BLaER1 (cell line): ENCODE results near the gene TCEANC2.
"Not testable (repeated sequence)": the region's sequence is repeated elsewhere in the genome, so short reads cannot be mapped to it uniquely, and the experiment has no call there.

Experiments
- H3K27ac ChIP-seq: shearing (Covaris generic); formaldehyde crosslinking; 2 replicates; pipeline ENCODE4 v1.8.1; 2022
- H3K27me3 ChIP-seq: shearing (Covaris generic); formaldehyde crosslinking; 2 replicates; pipeline ENCODE4 v1.8.1; 2022
- H3K36me3 ChIP-seq: shearing (Covaris generic); formaldehyde crosslinking; 2 replicates; pipeline ENCODE4 v1.8.1; 2022
- H3K4me1 ChIP-seq: shearing (Covaris generic); formaldehyde crosslinking; 2 replicates; pipeline ENCODE4 v1.8.1; 2022
- H3K4me2 ChIP-seq: shearing (Covaris generic); formaldehyde crosslinking; 2 replicates; pipeline ENCODE4 v1.8.1; 2022
- H3K4me3 ChIP-seq: shearing (Covaris generic); formaldehyde crosslinking; 2 replicates; pipeline ENCODE4 v1.8.1; 2022
- H3K9ac ChIP-seq: shearing (Covaris generic); formaldehyde crosslinking; 2 replicates; pipeline ENCODE4 v1.8.1; 2022
- H3K9me3 ChIP-seq: shearing (Covaris generic); formaldehyde crosslinking; 2 replicates; pipeline ENCODE4 v1.8.1; 2022
- H4K20me1 ChIP-seq: shearing (Covaris generic); formaldehyde crosslinking; 2 replicates; pipeline ENCODE4 v1.8.1; 2022
- Cebpa-rat ChIP-seq: shearing (Covaris generic); IDR thresholded peaks from 2 replicates; pipeline ENCODE4 v1.8.1; 2022

The TCEANC2 gene

DNA sequence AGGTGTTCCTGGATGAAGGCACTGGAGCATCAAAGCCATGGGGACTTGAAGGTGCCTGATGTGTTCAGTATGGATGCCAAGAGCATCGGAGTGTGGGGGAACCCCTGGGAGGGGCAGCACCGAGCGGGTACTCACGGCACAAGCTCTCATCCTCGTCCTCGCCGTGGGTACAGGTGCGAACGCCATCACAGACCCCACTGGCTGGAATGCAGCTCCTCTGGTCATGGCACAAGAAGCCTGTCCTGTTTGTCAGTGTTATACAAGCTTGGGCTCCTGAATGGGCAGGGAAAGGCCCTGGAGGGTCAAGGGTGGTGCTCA, 41.4 kb upstream of the TCEANC2 start:
- H3K4me2 ChIP-seq, result no peak overlapping the region
- H3K9me3 ChIP-seq, result no peaks in the 10 kb centered on the region
- H3K36me3 ChIP-seq, result no peaks in the 10 kb centered on the region
- no peaks in the 10 kb centered on the region for H4K20me1 ChIP-seq
- no peak for TF ChIP-seq Cebpa-rat
- no peak overlapping the region for H3K27ac ChIP-seq
- H3K4me3 ChIP-seq, result no peak overlapping the region
- H3K27me3 ChIP-seq, result no peaks in the 10 kb centered on the region
- H3K9ac ChIP-seq, result no peak overlapping the region
- no peaks in the 10 kb centered on the region for H3K4me1 ChIP-seq

DNA sequence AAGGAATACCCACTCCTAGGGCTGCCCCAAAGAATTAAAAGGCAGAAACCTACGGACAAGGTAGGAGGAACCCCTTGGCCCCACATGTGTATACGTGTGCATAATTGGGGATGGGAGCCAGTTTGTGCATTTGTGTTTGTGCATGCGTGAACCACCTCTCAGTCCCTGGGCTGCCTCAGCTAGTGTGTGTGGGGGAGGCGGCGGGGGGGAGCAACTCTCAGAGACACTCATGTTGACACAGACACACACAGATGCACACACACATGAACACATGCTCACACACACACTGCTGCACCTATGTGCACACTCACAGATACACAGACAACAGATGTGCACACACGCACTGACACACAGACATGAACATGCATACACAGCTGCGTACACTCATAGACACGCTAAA, 40.5 kb upstream of the TCEANC2 start:
- Histone ChIP-seq H4K20me1 (no peaks in the 10 kb centered on the region), H3K27ac (no peak overlapping the region), H3K36me3 (no peaks in the 10 kb centered on the region), H3K4me1 (no peaks in the 10 kb centered on the region), H3K9ac (no peak overlapping the region), H3K9me3 (no peaks in the 10 kb centered on the region), H3K27me3 (no peaks in the 10 kb centered on the region), H3K4me3 (no peak overlapping the region), H3K4me2 (no peak overlapping the region)
- no peak for TF ChIP-seq Cebpa-rat

DNA sequence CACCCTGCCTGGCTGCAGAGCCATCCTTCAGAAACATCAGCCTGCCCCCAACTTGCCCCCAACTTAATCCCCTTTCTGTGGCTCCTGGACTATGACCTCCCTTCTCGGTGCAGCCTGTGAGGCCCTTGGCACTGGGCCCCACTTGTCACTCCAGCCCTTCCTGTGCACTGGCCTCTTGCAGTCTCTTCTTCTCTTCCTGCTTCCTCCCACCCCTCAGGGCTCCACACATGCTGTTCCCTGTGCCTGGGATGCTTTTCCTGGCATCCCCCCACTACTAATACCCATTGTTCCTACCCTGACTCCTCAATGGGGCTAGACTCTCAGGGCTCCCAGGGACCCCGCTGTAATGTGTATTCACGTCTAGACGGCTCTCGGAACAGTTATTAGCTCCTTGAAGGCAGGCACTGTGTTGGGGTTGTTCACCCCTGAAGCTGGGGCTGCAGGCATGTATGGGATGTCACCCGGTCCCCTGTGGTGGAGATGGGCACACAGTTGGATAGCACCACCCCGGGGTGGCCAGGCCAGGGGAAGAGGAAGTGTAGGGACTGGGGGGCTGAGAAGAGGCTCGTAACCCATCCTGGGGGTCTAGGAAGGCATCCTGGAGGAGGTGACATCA, 39.9 kb upstream of the TCEANC2 start:
- H3K4me2 ChIP-seq, result no peak overlapping the region
- no peak overlapping the region for H3K27ac ChIP-seq
- no peaks in the 10 kb centered on the region for H3K4me1 ChIP-seq
- no peak overlapping the region for H3K9ac ChIP-seq
- H4K20me1 ChIP-seq, result no peaks in the 10 kb centered on the region
- no peaks in the 10 kb centered on the region for H3K27me3 ChIP-seq
- H3K36me3 ChIP-seq, result no peaks in the 10 kb centered on the region
- no peaks in the 10 kb centered on the region for H3K9me3 ChIP-seq
- H3K4me3 ChIP-seq, result no peak overlapping the region
- TF ChIP-seq Cebpa-rat, result no peak

DNA sequence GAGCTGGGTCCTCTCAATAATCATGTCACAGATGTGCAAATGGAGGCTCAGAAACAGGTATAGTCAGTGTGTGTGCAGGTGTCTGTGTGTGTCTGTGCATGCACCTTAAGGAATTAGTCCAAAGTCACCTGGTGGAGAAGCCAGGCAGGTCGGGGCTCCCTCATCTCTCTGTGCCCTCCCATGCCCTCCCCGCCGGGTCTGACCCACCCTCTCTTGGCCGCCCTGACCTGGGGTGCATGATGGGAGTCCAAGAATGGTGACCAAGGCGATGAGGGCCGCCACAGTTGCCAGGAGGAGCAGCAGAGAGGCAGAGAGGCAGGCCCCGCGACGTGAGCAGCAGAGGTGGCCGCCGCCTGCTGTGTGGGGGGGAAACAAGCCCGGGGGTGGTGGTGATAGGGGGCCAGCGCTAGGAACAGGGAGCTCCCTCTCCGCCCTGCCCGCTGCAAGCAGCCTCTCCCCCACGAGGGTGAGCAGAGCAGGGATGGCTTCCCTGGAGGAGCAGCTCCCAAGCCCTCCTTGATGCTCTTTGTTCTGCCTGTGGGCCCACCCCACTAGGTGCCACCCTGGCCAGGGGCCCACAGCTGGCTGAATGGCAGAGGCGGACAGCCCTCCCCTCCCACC, 39.3 kb upstream of the TCEANC2 start:
- no peak overlapping the region for H3K9ac ChIP-seq
- no peaks in the 10 kb centered on the region for H3K4me1 ChIP-seq
- H3K4me2 ChIP-seq, result no peak overlapping the region

DNA sequence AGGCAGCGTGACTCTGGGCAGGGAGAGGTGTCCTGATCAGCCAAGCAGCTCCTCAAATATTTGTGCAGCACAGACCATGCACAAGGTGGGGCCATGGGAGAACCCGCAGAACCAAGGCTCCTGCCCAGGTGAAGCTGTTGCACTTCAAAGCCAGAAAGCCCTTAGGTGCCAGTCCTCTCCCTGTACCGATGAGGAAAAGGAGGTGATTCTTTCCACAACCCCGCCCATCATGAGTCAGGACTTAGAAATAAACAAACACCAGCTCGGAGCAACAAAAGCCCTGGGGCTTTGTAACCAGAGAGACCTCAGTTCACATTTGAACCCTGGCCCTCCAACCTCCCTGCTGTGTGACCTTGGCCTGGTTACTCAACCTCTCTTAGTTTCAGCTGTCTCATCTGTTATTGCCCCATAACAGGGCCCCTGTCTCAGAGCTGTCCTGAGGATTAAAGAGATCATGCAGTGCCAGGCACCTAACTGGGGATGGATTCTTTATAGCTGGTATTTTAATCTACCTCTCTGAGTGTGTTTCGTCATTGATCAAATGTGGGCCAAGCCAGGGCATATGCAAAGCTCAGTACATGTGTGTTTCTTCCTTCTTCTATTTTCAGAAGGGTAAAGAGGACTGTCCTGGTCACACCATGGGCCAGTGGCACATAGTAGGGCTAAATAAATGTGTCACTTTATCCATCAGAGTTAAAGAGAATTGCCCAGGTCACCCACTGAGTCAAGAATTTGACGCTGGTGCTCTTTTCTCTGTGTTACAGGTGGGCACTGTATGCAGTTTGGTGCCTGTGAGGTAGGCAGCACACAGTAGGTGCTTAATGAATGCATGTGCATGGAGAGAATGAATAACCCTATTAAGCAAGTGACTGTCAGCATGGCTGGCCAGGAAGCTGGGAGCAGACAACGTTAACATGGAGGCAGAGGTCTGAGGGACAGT, 36.8 kb upstream of the TCEANC2 start:
- Histone ChIP-seq H3K4me2 (no peak overlapping the region), H4K20me1 (no peaks in the 10 kb centered on the region), H3K36me3 (no peaks in the 10 kb centered on the region), H3K4me3 (no peak overlapping the region), H3K9ac (no peak overlapping the region), H3K27me3 (no peaks in the 10 kb centered on the region), H3K4me1 (no peaks in the 10 kb centered on the region), H3K9me3 (no peaks in the 10 kb centered on the region), H3K27ac (no peak overlapping the region)
- no peak for TF ChIP-seq Cebpa-rat

More for the DNA sequence above, 39.3 kb upstream of the TCEANC2 start:
- no peaks in the 10 kb centered on the region for H3K27me3 ChIP-seq
- no peak overlapping the region for H3K27ac ChIP-seq
- H3K36me3 ChIP-seq, result no peaks in the 10 kb centered on the region
- no peaks in the 10 kb centered on the region for H4K20me1 ChIP-seq
- no peak overlapping the region for H3K4me3 ChIP-seq
- no peaks in the 10 kb centered on the region for H3K9me3 ChIP-seq
- TF ChIP-seq Cebpa-rat, result no peak

DNA sequence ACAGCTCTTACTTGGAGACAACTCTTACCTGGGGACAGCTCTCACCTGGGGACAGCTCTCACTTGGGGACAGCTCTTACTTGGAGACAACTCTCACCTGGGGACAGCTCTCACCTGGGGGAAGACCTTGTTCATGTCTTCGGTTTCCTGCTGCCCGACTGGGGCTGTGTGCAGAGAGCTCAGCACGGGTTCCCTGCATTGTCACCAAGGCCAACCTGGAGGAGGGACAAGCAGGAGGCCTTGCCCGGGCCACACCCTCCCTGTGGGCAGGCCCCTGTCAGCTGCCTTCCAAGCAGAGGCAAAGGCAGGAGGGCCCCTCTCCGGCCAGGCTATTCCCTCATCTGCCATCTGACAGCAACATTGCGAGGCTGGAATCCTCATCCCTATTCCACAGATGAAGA, 35.4 kb upstream of the TCEANC2 start, which contains the start of gene LDLRAD1:
Gene LDLRAD1, minus strand, starts transcription at position 208 of the 400 bp plus-strand sequence. Its CDS starts 74 bp downstream, at position 134.
- Histone ChIP-seq H3K27me3 (no peaks in the 10 kb centered on the region), H3K4me2 (no peak within 1 kb of the TSS), H3K4me3 (no peak within 1 kb of the TSS), H3K36me3 (no peaks in the 10 kb centered on the region), H3K27ac (no peak within 1 kb of the TSS), H3K9ac (no peak within 1 kb of the TSS), H3K9me3 (no peaks in the 10 kb centered on the region), H4K20me1 (no peaks in the 10 kb centered on the region), H3K4me1 (no peaks in the 10 kb centered on the region)
- TF ChIP-seq Cebpa-rat, result no peak

DNA sequence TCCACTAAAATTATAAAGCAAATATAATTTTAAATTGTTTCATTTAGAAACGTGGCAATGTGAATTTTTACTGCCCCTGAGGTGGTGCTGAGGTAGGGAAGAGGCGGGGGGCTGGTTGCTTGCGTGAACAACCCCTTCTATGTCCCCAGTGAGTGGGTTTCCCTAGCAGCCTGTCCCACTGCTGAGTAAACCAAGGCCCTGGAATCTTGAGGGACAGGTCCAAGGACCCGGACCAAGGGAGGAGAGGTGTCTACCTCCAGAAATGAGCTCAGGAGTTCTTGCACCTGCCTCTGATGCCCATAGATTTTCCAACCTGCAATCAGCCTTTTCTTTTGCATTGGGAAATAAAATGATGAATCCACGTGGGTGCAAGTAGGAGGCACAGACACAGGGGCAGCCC, 34.8 kb upstream of the TCEANC2 start:
- H3K27me3 ChIP-seq, result no peaks in the 10 kb centered on the region
- H3K4me2 ChIP-seq, result no peak overlapping the region
- no peak for TF ChIP-seq Cebpa-rat

DNA sequence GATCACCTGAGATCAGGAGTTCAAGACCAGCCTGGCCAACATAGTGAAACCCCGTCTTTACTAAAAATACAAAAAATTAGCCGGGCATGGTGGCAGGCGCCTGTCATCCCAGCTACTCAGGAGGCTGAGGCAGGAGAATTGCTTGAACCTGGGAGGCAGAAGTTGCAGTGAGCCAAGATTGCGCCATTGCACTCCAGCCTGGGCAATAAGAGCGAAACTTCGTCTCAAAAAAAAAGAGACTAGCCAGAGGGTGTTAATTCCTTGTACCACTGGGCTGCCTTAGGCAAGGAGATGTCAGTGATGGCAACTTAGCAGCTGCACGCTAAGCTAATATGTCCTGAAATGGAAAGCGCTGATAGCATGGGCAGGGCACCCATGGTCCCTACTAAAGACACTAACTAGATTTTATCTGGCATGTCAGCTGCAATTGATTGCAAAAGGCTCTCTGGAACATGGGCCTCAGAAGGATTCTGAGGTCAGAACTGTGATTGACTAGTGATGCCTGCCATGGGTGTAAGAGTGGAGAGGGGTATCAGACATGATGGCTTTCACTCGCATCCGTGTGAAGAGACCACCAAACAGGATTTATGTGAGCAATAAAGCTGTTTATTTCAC, 33.7 kb upstream of the TCEANC2 start:
- H3K4me2 ChIP-seq, H3K36me3 ChIP-seq, H4K20me1 ChIP-seq, H3K27ac ChIP-seq, H3K27me3 ChIP-seq, H3K9ac ChIP-seq, H3K4me1 ChIP-seq, H3K9me3 ChIP-seq, H3K4me3 ChIP-seq: not testable (repeated sequence)

More for the DNA sequence above, 34.8 kb upstream of the TCEANC2 start:
- Histone ChIP-seq H3K4me3 (no peak overlapping the region), H3K36me3 (no peaks in the 10 kb centered on the region), H3K9ac (no peak overlapping the region), H3K4me1 (no peaks in the 10 kb centered on the region), H4K20me1 (no peaks in the 10 kb centered on the region), H3K27ac (no peak overlapping the region), H3K9me3 (no peaks in the 10 kb centered on the region)

DNA sequence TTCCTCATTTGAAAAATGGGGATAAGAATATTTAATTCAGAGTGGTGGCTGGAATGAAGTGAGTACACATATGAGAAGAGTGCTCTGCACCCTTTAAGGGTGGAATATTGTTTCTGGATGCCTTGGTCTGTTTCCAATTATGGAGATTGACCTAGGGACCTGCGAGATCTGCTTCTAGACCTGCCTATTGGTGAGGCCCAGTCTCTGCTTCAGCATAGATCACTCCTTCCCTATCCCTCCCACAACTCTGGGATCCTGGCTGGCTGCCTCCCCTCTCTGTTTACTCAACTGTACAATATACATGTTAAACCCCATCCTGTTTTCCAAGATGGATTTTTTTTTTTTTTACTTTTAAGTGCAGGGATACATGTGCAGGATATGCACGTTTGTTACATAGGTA, 29.1 kb upstream of the TCEANC2 start:
- Histone ChIP-seq H4K20me1 (no peaks in the 10 kb centered on the region), H3K4me1 (no peaks in the 10 kb centered on the region), H3K27me3 (no peaks in the 10 kb centered on the region), H3K4me3 (no peak overlapping the region), H3K4me2 (no peak overlapping the region), H3K27ac (no peak overlapping the region), H3K9me3 (0 out of 2 replicates have a peak, but pooled peaks cover 3% of the 10 kb centered on the region), H3K36me3 (peaks cover 6% of the 10 kb centered on the region; the same call in 1 of the 2 replicates), H3K9ac (no peak overlapping the region)
- TF ChIP-seq Cebpa-rat, result no peak

DNA sequence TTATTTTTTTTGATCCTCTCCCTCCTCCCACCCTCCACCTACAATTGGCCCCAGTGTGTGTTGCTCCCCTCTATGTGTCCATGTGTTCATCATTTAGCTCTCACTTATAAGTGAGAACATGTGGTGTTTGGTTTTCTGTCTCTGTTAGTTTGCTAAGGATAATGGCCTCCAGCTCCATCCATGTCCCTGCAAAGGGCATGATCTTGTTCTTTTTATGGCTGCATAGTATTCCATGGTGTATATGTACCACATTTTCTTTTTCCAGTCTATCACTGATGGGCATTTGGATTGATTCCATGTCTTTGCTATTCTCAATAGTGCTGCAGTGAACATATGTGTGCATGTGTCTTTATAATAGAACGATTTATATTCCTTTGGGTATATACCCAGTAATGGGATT, 28.6 kb upstream of the TCEANC2 start:
- not testable (repeated sequence) for H3K4me1 ChIP-seq, H3K9ac ChIP-seq, H3K27me3 ChIP-seq, H3K4me3 ChIP-seq, H3K36me3 ChIP-seq, H4K20me1 ChIP-seq, H3K4me2 ChIP-seq, H3K9me3 ChIP-seq, H3K27ac ChIP-seq
